Neural cell (in vitro differentiated cells): ENCODE results near the gene ZNF385D.

ENCODE experiments used
- CTCF ChIP-seq: fragments of 450-650 bp; IDR thresholded peaks from 2 replicates; pipeline ENCODE4 v1.5.1; 2014; ENCODE audit warnings: antibody characterized with exemption, mild to moderate bottlenecking, moderate library complexity; ENCODE audit not compliant: poor library complexity, severe bottlenecking
- EP300 ChIP-seq: fragments of 450-650 bp; conservative IDR thresholded peaks from 2 replicates; pipeline ENCODE4 v1.6.1; 2014; ENCODE audit warnings: antibody characterized with exemption, mild to moderate bottlenecking, moderate library complexity; ENCODE audit not compliant: poor library complexity, severe bottlenecking
- POLR2AphosphoS5 ChIP-seq: IDR thresholded peaks from 2 replicates; pipeline ENCODE4 v1.6.1; 2012
- REST ChIP-seq: IDR thresholded peaks from 2 replicates; pipeline ENCODE4 v1.6.1; 2012; ENCODE audit warnings: borderline replicate concordance
- TAF1 ChIP-seq: IDR thresholded peaks from 2 replicates; pipeline ENCODE4 v1.6.1; 2012; ENCODE audit warnings: low read depth

- TF ChIP-seq CTCF = no peak
- TF ChIP-seq TAF1 = no peak
- TF ChIP-seq REST = no peak
- TF ChIP-seq EP300 = no peak
- TF ChIP-seq POLR2AphosphoS5 = no peak
Observed at GRCh38 chr3:21466476-21466875, 284.5 kb downstream of the ZNF385D start.
